ENCODE results near the gene CISD3.

Gene CISD3

GRCh38 chr17:38729886-38730525 is at the start of gene CISD3:
TSS of gene CISD3 (plus strand) at chr17:38730341. CDS start at chr17:38730359, 18 bp downstream.
- H3K27me3 ChIP-seq (ENCODE audit: insufficient read depth, low read length) = no peaks in the 10 kb centered on the region
- H3K4me3 ChIP-seq (ENCODE audit: low read depth, low read length, poor library complexity, severe bottlenecking) = peak within 1 kb of the TSS; percentile 75
- peak within 1 kb of the TSS; percentile 89 for H3K9ac ChIP-seq (ENCODE audit: low read length)
- no peaks in the 10 kb centered on the region for H4K20me1 ChIP-seq (ENCODE audit: insufficient read depth, low read length)
- H3K9me2 ChIP-seq (ENCODE audit: low read depth, low read length) = no peaks in the 10 kb centered on the region
- H3K4me1 ChIP-seq (ENCODE audit: insufficient read depth, low read length, severe bottlenecking) = peaks cover 47% of the 10 kb centered on the region
- H3K36me3 ChIP-seq (ENCODE audit: insufficient read depth, low read length) = peaks cover 3% of the 10 kb centered on the region; the same call in 1 of the 2 replicates
- H3F3A ChIP-seq (ENCODE audit: insufficient read depth, low read length) = peaks cover 9% of the 10 kb centered on the region; the same call in 1 of the 2 replicates
- no peaks in the 10 kb centered on the region for H3K79me2 ChIP-seq (ENCODE audit: insufficient read depth, low read length)
- H3K9me3 ChIP-seq (ENCODE audit: low read length) = no peaks in the 10 kb centered on the region
- no peak within 1 kb of the TSS for H2AFZ ChIP-seq (ENCODE audit: low read length)
- H3K27ac ChIP-seq (ENCODE audit: low read depth, low read length, poor library complexity, severe bottlenecking) = peak within 1 kb of the TSS; percentile 42
- H3K4me2 ChIP-seq (ENCODE audit: low read length) = peak within 1 kb of the TSS; percentile 93
- TF ChIP-seq CTCF (IDR thresholded peaks at IDR 0.05; ENCODE audit: low read length) (peak; percentile 50), EZH2 (IDR thresholded peaks at IDR 0.05; ENCODE audit: borderline replicate concordance, low read length) (no peak)

GRCh38 chr17:38681096-38681495 is 49.0 kb upstream of the CISD3 start:
- Histone ChIP-seq H3K36me3 (ENCODE audit: insufficient read depth, low read length) (no peaks in the 10 kb centered on the region), H3K4me2 (ENCODE audit: low read length) (no peak overlapping the region), H3K79me2 (ENCODE audit: insufficient read depth, low read length) (no peaks in the 10 kb centered on the region), H3K4me1 (ENCODE audit: insufficient read depth, low read length, severe bottlenecking) (peaks cover 4% of the 10 kb centered on the region), H3K27ac (ENCODE audit: low read depth, low read length, poor library complexity, severe bottlenecking) (no peak overlapping the region), H3K4me3 (ENCODE audit: low read depth, low read length, poor library complexity, severe bottlenecking) (no peak overlapping the region), H3K27me3 (ENCODE audit: insufficient read depth, low read length) (peaks cover 6% of the 10 kb centered on the region; the same call in 1 of the 2 replicates), H2AFZ (ENCODE audit: low read length) (no peak overlapping the region), H3K9ac (ENCODE audit: low read length) (no peak overlapping the region), H3K9me2 (ENCODE audit: low read depth, low read length) (no peaks in the 10 kb centered on the region), H3K9me3 (ENCODE audit: low read length) (no peaks in the 10 kb centered on the region), H4K20me1 (ENCODE audit: insufficient read depth, low read length) (no peaks in the 10 kb centered on the region), H3F3A (ENCODE audit: insufficient read depth, low read length) (no peaks in the 10 kb centered on the region)
- TF ChIP-seq EZH2 (IDR thresholded peaks at IDR 0.05; ENCODE audit: borderline replicate concordance, low read length) (no peak), CTCF (IDR thresholded peaks at IDR 0.05; ENCODE audit: low read length) (no peak)

GRCh38 chr17:38685491-38685890 is 44.6 kb upstream of the CISD3 start:
- peaks cover 10% of the 10 kb centered on the region; the same call in 1 of the 2 replicates for H3K27me3 ChIP-seq (ENCODE audit: insufficient read depth, low read length)
- H3K4me2 ChIP-seq (ENCODE audit: low read length) = no peak overlapping the region
- H3K9ac ChIP-seq (ENCODE audit: low read length) = no peak overlapping the region
- H2AFZ ChIP-seq (ENCODE audit: low read length) = no peak overlapping the region
- H3K4me3 ChIP-seq (ENCODE audit: low read depth, low read length, poor library complexity, severe bottlenecking) = no peak overlapping the region
- H3F3A ChIP-seq (ENCODE audit: insufficient read depth, low read length) = no peaks in the 10 kb centered on the region
- H3K27ac ChIP-seq (ENCODE audit: low read depth, low read length, poor library complexity, severe bottlenecking) = no peak overlapping the region
- H3K9me3 ChIP-seq (ENCODE audit: low read length) = no peaks in the 10 kb centered on the region
- H3K9me2 ChIP-seq (ENCODE audit: low read depth, low read length) = no peaks in the 10 kb centered on the region
- H4K20me1 ChIP-seq (ENCODE audit: insufficient read depth, low read length) = 0 out of 2 replicates have a peak, but pooled peaks cover 2% of the 10 kb centered on the region
- no peaks in the 10 kb centered on the region for H3K79me2 ChIP-seq (ENCODE audit: insufficient read depth, low read length)
- H3K4me1 ChIP-seq (ENCODE audit: insufficient read depth, low read length, severe bottlenecking) = no peaks in the 10 kb centered on the region
- H3K36me3 ChIP-seq (ENCODE audit: insufficient read depth, low read length) = no peaks in the 10 kb centered on the region
- TF ChIP-seq EZH2 (IDR thresholded peaks at IDR 0.05; ENCODE audit: borderline replicate concordance, low read length) (no peak), CTCF (IDR thresholded peaks at IDR 0.05; ENCODE audit: low read length) (no peak)

All from OCI-LY1 (cell line).